OCI-LY7 (cell line): ENCODE data around the gene LRRC51. TPM values are rescaled to one million over a fixed set of nuclear protein-coding genes. Genes with fewer than 3 reads are reported as not detected.

Source experiments
- BruUV-seq: library from RNA; stranded (reverse); fragments of 400-500 nt; replicated peaks from 2 replicates; lab custom pipeline; 2021; lab: Mats Ljungman, UMichigan
- CTCF ChIA-PET: fragments of 300-600 bp; sonication (Branson Sonifier 250); formaldehyde crosslinking; loops from one replicate; lab custom pipeline; 2022; ENCODE audit warnings: antibody characterized with exemption; ENCODE audit not compliant: unreplicated experiment; lab: Charles Lee
- POLR2A ChIA-PET: fragments of 300-600 bp; sonication (Branson Sonifier 250); formaldehyde crosslinking; loops from one replicate; lab custom pipeline; 2022; ENCODE audit warnings: antibody characterized with exemption; lab: Charles Lee
- DNase-seq: peaks from one replicate; pipeline ENCODE4 v3.0.0-alpha.2; 2015; ENCODE audit warnings: low spot score
- H2AFZ ChIP-seq: fragments of 200-600 bp; sonication (generic), shearing (Covaris generic); 2 replicates; pipeline ENCODE4 v1.6.1; 2014; ENCODE audit warnings: mild to moderate bottlenecking, antibody characterized with exemption, low read length, moderate library complexity
- H3K27ac ChIP-seq: fragments of 200-600 bp; sonication (generic); 2 replicates; pipeline ENCODE4 v1.5.1; 2014; ENCODE audit warnings: mixed run types, low read depth, mild to moderate bottlenecking, moderate library complexity, low read length, inconsistent platforms; ENCODE audit not compliant: poor library complexity, severe bottlenecking
- H3K36me3 ChIP-seq: fragments of 200-600 bp; sonication (generic); 2 replicates; pipeline ENCODE4 v1.6.1; 2014; ENCODE audit warnings: mild to moderate bottlenecking, antibody characterized with exemption, low read length, moderate library complexity, mixed read lengths; ENCODE audit not compliant: insufficient read depth
- H3K4me1 ChIP-seq: fragments of 200-600 bp; sonication (generic); 2 replicates; pipeline ENCODE4 v1.5.1; 2014; ENCODE audit warnings: mild to moderate bottlenecking, low read length; ENCODE audit not compliant: insufficient read depth, poor library complexity, severe bottlenecking
- H3K4me2 ChIP-seq: fragments of 200-600 bp; sonication (generic); 2 replicates; pipeline ENCODE4 v1.6.1; 2014; ENCODE audit warnings: mild to moderate bottlenecking, low read length
- H3K4me3 ChIP-seq: fragments of 200-600 bp; sonication (generic); 2 replicates; pipeline ENCODE4 v1.5.1; 2014; ENCODE audit warnings: mild to moderate bottlenecking, low read depth, low read length; ENCODE audit not compliant: poor library complexity, severe bottlenecking
- H3K79me2 ChIP-seq: fragments of 200-600 bp; sonication (generic); 2 replicates; pipeline ENCODE4 v1.6.1; 2016; ENCODE audit warnings: low read depth, mild to moderate bottlenecking, low read length, moderate library complexity, mixed read lengths; ENCODE audit not compliant: insufficient read depth
- H3K9me2 ChIP-seq: fragments of 200-600 bp; sonication (generic); 2 replicates; pipeline ENCODE4 v1.6.1; 2016; ENCODE audit warnings: mild to moderate bottlenecking, low read length, mixed read lengths; ENCODE audit not compliant: insufficient read depth
- H3K9me3 ChIP-seq: fragments of 200-600 bp; sonication (generic); 2 replicates; pipeline ENCODE4 v1.6.1; 2014; ENCODE audit warnings: mild to moderate bottlenecking, mixed run types, low read length, mixed read lengths
- H4K20me1 ChIP-seq: fragments of 200-600 bp; sonication (generic); 2 replicates; pipeline ENCODE4 v1.6.1; 2014; ENCODE audit warnings: mild to moderate bottlenecking, antibody characterized with exemption, low read length, moderate library complexity, mixed read lengths; ENCODE audit not compliant: insufficient read depth
- CTCF ChIP-seq: fragments of 200-600 bp; sonication (generic); conservative IDR thresholded peaks from 2 replicates; pipeline ENCODE4 v1.5.1; 2014; ENCODE audit warnings: mild to moderate bottlenecking, antibody characterized with exemption, low read length, moderate library complexity, mixed read lengths
- EZH2phosphoT487 ChIP-seq: fragments of 200-600 bp; sonication (generic); IDR thresholded peaks from 2 replicates; pipeline ENCODE4 v1.6.1; 2018; ENCODE audit warnings: low read depth, borderline replicate concordance, mild to moderate bottlenecking, mixed run types, antibody characterized with exemption, low read length, moderate library complexity, mixed read lengths
- intact Hi-C: fragments of 100-400 bp; cut with micrococcal nuclease; formaldehyde crosslinking; loops from one replicate; pipeline ENCODE4 v1.10.0; 2022; ENCODE audit not compliant: unreplicated experiment
- total RNA-seq, 2 experiments: library from RNA; depleted of rRNA in 1 of 2; stranded (reverse); fragments of >200 nt in 1 of 2; shearing (Covaris generic) in 1 of 2; gene quantifications; 2 replicates each; pipeline ENCODE4 v1.2.3, GENCODE V29; 2014 to 2022

The LRRC51 gene
- total RNA-seq, 2 experiments from 2014 or later = 9.9 to 15.3 TPM

GRCh38 chr11:72122607-72123006 is 42.0 kb downstream of the LRRC51 start:
- DNase-seq = no peak
- no peaks in the 10 kb centered on the region for H3K79me2 ChIP-seq
- TF ChIP-seq EZH2phosphoT487 = no peak
- no peak for TF ChIP-seq CTCF
- H3K27ac ChIP-seq = no peak overlapping the region
- ChIA-PET CTCF (no interaction called here), POLR2A (no interaction called here)
- no peaks in the 10 kb centered on the region for H3K9me2 ChIP-seq
- intact Hi-C loops = no loop called here
- no peak overlapping the region for H2AFZ ChIP-seq
- no peaks in the 10 kb centered on the region for H4K20me1 ChIP-seq
- H3K36me3 ChIP-seq = no peaks in the 10 kb centered on the region
- H3K4me3 ChIP-seq = no peak overlapping the region
- H3K4me2 ChIP-seq = no peak overlapping the region
- no peaks in the 10 kb centered on the region for H3K4me1 ChIP-seq
- peaks cover 20% of the 10 kb centered on the region for H3K9me3 ChIP-seq
- BruUV-seq = no TSS peak

GRCh38 chr11:72123117-72123653 is 42.5 kb downstream of the LRRC51 start:
- H3K4me2 ChIP-seq = no peak overlapping the region
- CTCF ChIA-PET = no interaction called here
- no peaks in the 10 kb centered on the region for H3K36me3 ChIP-seq
- BruUV-seq = no TSS peak
- H3K27ac ChIP-seq = no peak overlapping the region
- no peak overlapping the region for H2AFZ ChIP-seq
- no peaks in the 10 kb centered on the region for H3K4me1 ChIP-seq
- no peaks in the 10 kb centered on the region for H3K9me2 ChIP-seq
- H3K9me3 ChIP-seq = peaks cover 26% of the 10 kb centered on the region
- no peak for DNase-seq
- no peaks in the 10 kb centered on the region for H4K20me1 ChIP-seq
- POLR2A ChIA-PET = no interaction called here
- H3K79me2 ChIP-seq = no peaks in the 10 kb centered on the region
- intact Hi-C loops = no loop called here
- H3K4me3 ChIP-seq = no peak overlapping the region
- no peak for TF ChIP-seq EZH2phosphoT487
- TF ChIP-seq CTCF = no peak

- Histone ChIP-seq H2AFZ (no peak overlapping the region), H3K9me2 (no peaks in the 10 kb centered on the region), H3K9me3 (peaks cover 33% of the 10 kb centered on the region), H3K4me3 (no peak overlapping the region), H3K79me2 (no peaks in the 10 kb centered on the region), H3K4me2 (no peak overlapping the region), H3K4me1 (no peaks in the 10 kb centered on the region), H3K27ac (no peak overlapping the region), H4K20me1 (no peaks in the 10 kb centered on the region), H3K36me3 (no peaks in the 10 kb centered on the region)
- no peak for DNase-seq
- no TSS peak for BruUV-seq
- CTCF ChIA-PET = no interaction called here
- TF ChIP-seq EZH2phosphoT487 = no peak
- no peak for TF ChIP-seq CTCF
- intact Hi-C loops = no loop called here
- POLR2A ChIA-PET = no interaction called here
These were observed 43.4 kb downstream of the LRRC51 start for GRCh38 chr11:72124046-72124445.
